Neural cell (in vitro differentiated cells): ENCODE data around the gene PRDM12. TPM values are rescaled to one million over a fixed set of nuclear protein-coding genes. Genes with fewer than 3 reads are reported as not detected.

Experiments
- H2AFZ ChIP-seq: fragments of 200-600, 300-800 bp; sonication (generic), shearing (Covaris generic); 2 replicates; pipeline ENCODE4 v1.6.0; 2014; ENCODE audit warnings: low read depth, mild to moderate bottlenecking, antibody characterized with exemption, low read length, moderate library complexity
- H3F3A ChIP-seq: fragments of 200-600 bp; shearing (Covaris generic); 2 replicates; pipeline ENCODE4 v1.6.1; 2016; ENCODE audit warnings: mild to moderate bottlenecking, moderate library complexity, mixed read lengths, antibody characterized with exemption, low read length; ENCODE audit not compliant: insufficient read depth, poor library complexity, severe bottlenecking
- H3K27ac ChIP-seq: fragments of 200-600, 300-800 bp; sonication (generic), shearing (Covaris generic); 2 replicates; pipeline ENCODE4 v1.5.1; 2014; ENCODE audit warnings: mild to moderate bottlenecking, low read length, moderate library complexity
- H3K27me3 ChIP-seq: fragments of 300-800, 200-600 bp; sonication (generic), shearing (Covaris generic); 2 replicates; pipeline ENCODE4 v1.6.0; 2014; ENCODE audit warnings: mild to moderate bottlenecking, low read depth, low read length, moderate library complexity; ENCODE audit not compliant: insufficient read depth
- H3K36me3 ChIP-seq: fragments of 300-800, 200-600 bp; sonication (generic), shearing (Covaris generic); 2 replicates; pipeline ENCODE4 v1.5.1; 2014; ENCODE audit warnings: mild to moderate bottlenecking, antibody characterized with exemption, low read length, moderate library complexity; ENCODE audit not compliant: insufficient read depth
- H3K4me2 ChIP-seq: fragments of 300-800, 200-600 bp; sonication (generic), shearing (Covaris generic); 2 replicates; pipeline ENCODE4 v1.6.0; 2014; ENCODE audit warnings: mild to moderate bottlenecking, low read length
- H3K4me3 ChIP-seq: fragments of 300-800, 200-600 bp; sonication (generic), shearing (Covaris generic); 2 replicates; pipeline ENCODE4 v1.5.1; 2014; ENCODE audit warnings: mild to moderate bottlenecking, low read length, moderate library complexity
- H3K79me2 ChIP-seq: fragments of 200-600 bp; shearing (Covaris generic); replicated peaks from 2 replicates; pipeline ENCODE4 v1.6.0; 2014; ENCODE audit warnings: mild to moderate bottlenecking, low read length, moderate library complexity; ENCODE audit not compliant: insufficient read depth
- H3K9ac ChIP-seq: fragments of 300-800, 200-600 bp; sonication (generic), shearing (Covaris generic); 2 replicates; pipeline ENCODE4 v1.6.1; 2016; ENCODE audit warnings: mild to moderate bottlenecking, low read length, mixed read lengths
- H3K9me2 ChIP-seq: fragments of 200-600 bp; shearing (Covaris generic); 2 replicates; pipeline ENCODE4 v1.6.1; 2016; ENCODE audit warnings: mild to moderate bottlenecking, low read length, mixed read lengths; ENCODE audit not compliant: insufficient read depth
- H3K9me3 ChIP-seq: fragments of 200-600, 300-800 bp; sonication (generic), shearing (Covaris generic); 2 replicates; pipeline ENCODE4 v1.6.1; 2016; ENCODE audit warnings: mild to moderate bottlenecking, mixed run types, low read length, moderate library complexity, mixed read lengths
- H4K20me1 ChIP-seq: fragments of 200-600 bp; shearing (Covaris generic); 2 replicates; pipeline ENCODE4 v1.6.1; 2016; ENCODE audit warnings: mild to moderate bottlenecking, mixed run types; ENCODE audit not compliant: insufficient read depth
- EP300 ChIP-seq: fragments of 450-650 bp; conservative IDR thresholded peaks from 2 replicates; pipeline ENCODE4 v1.6.1; 2014; ENCODE audit warnings: antibody characterized with exemption, mild to moderate bottlenecking, moderate library complexity; ENCODE audit not compliant: poor library complexity, severe bottlenecking
- EZH2 ChIP-seq: fragments of 200-600, 300-800 bp; shearing (Covaris generic), sonication (generic); IDR thresholded peaks from 2 replicates; pipeline ENCODE4 v1.6.1; 2014; ENCODE audit warnings: antibody characterized with exemption, low read length, borderline replicate concordance, mild to moderate bottlenecking; ENCODE audit not compliant: insufficient read depth, poor library complexity, severe bottlenecking
- MXI1 ChIP-seq: fragments of 450-650 bp; conservative IDR thresholded peaks from 2 replicates; pipeline ENCODE4 v1.6.1; 2014; ENCODE audit warnings: antibody characterized with exemption, mild to moderate bottlenecking; ENCODE audit not compliant: poor library complexity, severe bottlenecking
- POLR2AphosphoS5 ChIP-seq: IDR thresholded peaks from 2 replicates; pipeline ENCODE4 v1.6.1; 2012
- RAD21 ChIP-seq: fragments of 450-650 bp; conservative IDR thresholded peaks from 2 replicates; pipeline ENCODE4 v1.6.1; 2014; ENCODE audit warnings: antibody characterized with exemption, mild to moderate bottlenecking, moderate library complexity
- SMC3 ChIP-seq: fragments of 450-650 bp; conservative IDR thresholded peaks from 2 replicates; pipeline ENCODE4 v1.6.1; 2014; ENCODE audit warnings: antibody characterized with exemption, mild to moderate bottlenecking, moderate library complexity; ENCODE audit not compliant: poor library complexity
- TAF1 ChIP-seq: IDR thresholded peaks from 2 replicates; pipeline ENCODE4 v1.6.1; 2012; ENCODE audit warnings: low read depth
- polyA plus RNA-seq: library from polyadenylated mRNA; depleted of rRNA; stranded (reverse); fragments of >200 nt; gene quantifications from 2 replicates; pipeline ENCODE4 v1.2.3, GENCODE V29; 2014
- TF ChIP-seq, protein P1 (sequence below): IDR thresholded peaks from 2 replicates; pipeline ENCODE4 v1.6.1; 2012; ENCODE audit warnings: borderline replicate concordance
- TF ChIP-seq, protein P2 (sequence below): fragments of 450-650 bp; IDR thresholded peaks from 2 replicates; pipeline ENCODE4 v1.5.1; 2014; ENCODE audit warnings: antibody characterized with exemption, mild to moderate bottlenecking, moderate library complexity; ENCODE audit not compliant: poor library complexity, severe bottlenecking

Gene PRDM12
- polyA plus RNA-seq, 1 donor from 2014 or later = 0.17 TPM

DNA sequence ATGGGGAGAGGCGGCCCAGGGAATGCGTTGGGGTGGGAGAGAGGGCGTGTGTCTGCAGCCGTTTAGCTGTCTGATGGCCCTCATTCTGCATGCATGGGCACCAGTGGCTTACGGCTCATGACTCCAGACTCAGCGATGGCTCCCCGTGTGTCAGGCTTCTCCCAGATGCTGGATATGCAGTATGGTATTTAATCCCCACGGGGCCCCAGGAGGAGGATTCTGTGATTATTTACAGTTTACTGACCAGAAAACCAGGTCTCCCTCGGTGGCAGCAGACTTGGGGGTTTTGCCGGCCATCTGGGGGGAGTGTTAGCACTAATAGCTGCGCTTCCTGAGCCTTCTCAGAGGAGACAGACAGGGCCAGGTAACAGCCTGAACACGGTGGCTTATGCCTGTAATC is 4.3 kb downstream of the PRDM12 start:
- H3K79me2 ChIP-seq = no peaks in the 10 kb centered on the region
- no peak overlapping the region for H3K27ac ChIP-seq
- H3K9me2 ChIP-seq = no peaks in the 10 kb centered on the region
- TF ChIP-seq, protein P1, sequence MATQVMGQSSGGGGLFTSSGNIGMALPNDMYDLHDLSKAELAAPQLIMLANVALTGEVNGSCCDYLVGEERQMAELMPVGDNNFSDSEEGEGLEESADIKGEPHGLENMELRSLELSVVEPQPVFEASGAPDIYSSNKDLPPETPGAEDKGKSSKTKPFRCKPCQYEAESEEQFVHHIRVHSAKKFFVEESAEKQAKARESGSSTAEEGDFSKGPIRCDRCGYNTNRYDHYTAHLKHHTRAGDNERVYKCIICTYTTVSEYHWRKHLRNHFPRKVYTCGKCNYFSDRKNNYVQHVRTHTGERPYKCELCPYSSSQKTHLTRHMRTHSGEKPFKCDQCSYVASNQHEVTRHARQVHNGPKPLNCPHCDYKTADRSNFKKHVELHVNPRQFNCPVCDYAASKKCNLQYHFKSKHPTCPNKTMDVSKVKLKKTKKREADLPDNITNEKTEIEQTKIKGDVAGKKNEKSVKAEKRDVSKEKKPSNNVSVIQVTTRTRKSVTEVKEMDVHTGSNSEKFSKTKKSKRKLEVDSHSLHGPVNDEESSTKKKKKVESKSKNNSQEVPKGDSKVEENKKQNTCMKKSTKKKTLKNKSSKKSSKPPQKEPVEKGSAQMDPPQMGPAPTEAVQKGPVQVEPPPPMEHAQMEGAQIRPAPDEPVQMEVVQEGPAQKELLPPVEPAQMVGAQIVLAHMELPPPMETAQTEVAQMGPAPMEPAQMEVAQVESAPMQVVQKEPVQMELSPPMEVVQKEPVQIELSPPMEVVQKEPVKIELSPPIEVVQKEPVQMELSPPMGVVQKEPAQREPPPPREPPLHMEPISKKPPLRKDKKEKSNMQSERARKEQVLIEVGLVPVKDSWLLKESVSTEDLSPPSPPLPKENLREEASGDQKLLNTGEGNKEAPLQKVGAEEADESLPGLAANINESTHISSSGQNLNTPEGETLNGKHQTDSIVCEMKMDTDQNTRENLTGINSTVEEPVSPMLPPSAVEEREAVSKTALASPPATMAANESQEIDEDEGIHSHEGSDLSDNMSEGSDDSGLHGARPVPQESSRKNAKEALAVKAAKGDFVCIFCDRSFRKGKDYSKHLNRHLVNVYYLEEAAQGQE = no peak
- TF ChIP-seq SMC3 (no peak), TAF1 (no peak), RAD21 (no peak), MXI1 (no peak), EZH2 (no peak), EP300 (no peak), POLR2AphosphoS5 (no peak)
- TF ChIP-seq, protein P2, sequence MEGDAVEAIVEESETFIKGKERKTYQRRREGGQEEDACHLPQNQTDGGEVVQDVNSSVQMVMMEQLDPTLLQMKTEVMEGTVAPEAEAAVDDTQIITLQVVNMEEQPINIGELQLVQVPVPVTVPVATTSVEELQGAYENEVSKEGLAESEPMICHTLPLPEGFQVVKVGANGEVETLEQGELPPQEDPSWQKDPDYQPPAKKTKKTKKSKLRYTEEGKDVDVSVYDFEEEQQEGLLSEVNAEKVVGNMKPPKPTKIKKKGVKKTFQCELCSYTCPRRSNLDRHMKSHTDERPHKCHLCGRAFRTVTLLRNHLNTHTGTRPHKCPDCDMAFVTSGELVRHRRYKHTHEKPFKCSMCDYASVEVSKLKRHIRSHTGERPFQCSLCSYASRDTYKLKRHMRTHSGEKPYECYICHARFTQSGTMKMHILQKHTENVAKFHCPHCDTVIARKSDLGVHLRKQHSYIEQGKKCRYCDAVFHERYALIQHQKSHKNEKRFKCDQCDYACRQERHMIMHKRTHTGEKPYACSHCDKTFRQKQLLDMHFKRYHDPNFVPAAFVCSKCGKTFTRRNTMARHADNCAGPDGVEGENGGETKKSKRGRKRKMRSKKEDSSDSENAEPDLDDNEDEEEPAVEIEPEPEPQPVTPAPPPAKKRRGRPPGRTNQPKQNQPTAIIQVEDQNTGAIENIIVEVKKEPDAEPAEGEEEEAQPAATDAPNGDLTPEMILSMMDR = no peak
- no peak overlapping the region for H3K4me2 ChIP-seq
- no peak overlapping the region for H3K4me3 ChIP-seq
- H4K20me1 ChIP-seq = no peaks in the 10 kb centered on the region
- H3K36me3 ChIP-seq = no peaks in the 10 kb centered on the region
- no peaks in the 10 kb centered on the region for H3F3A ChIP-seq
- peaks cover 47% of the 10 kb centered on the region for H3K27me3 ChIP-seq
- no peak overlapping the region for H2AFZ ChIP-seq
- no peaks in the 10 kb centered on the region for H3K9me3 ChIP-seq
- no peak overlapping the region for H3K9ac ChIP-seq

DNA sequence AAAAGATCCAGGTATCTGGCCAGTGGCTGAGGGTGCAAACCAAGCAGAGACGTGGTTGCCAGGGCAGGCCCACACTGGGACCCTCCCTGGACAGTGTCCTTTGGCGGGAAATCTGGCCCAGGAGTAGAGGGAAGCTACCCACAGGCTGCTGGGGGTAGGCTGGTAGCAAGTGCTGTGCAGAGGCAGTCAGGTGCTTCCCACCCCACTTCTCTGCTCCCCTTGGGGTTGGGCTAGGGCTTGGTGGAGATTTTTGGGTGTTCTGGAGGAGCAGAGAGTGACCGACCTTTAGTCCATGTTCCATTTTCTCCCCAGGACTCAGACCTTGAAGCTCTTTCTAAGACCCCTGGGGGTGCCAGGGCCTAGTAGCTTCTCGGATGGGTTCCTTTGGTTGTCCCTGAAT is 5.6 kb downstream of the PRDM12 start:
- Histone ChIP-seq H3K9ac (no peak overlapping the region), H3K4me2 (no peak overlapping the region), H3K79me2 (no peaks in the 10 kb centered on the region), H3K27ac (no peak overlapping the region), H3K27me3 (peaks cover 33% of the 10 kb centered on the region), H4K20me1 (no peaks in the 10 kb centered on the region), H3F3A (no peaks in the 10 kb centered on the region), H3K4me3 (no peak overlapping the region), H3K9me3 (no peaks in the 10 kb centered on the region), H3K9me2 (no peaks in the 10 kb centered on the region), H3K36me3 (no peaks in the 10 kb centered on the region), H2AFZ (no peak overlapping the region)
- TF ChIP-seq, protein P2 = no peak
- TF ChIP-seq SMC3 (no peak), TAF1 (no peak), EZH2 (no peak), MXI1 (no peak)
- TF ChIP-seq, protein P1 = no peak
